Tongue (tissue), 2 donors: ENCODE data around the gene AEBP1. TPM values are rescaled to one million over a fixed set of nuclear protein-coding genes. Genes with fewer than 3 reads are reported as not detected.

Experiments used
- DNase-seq: peaks from one replicate; pipeline ENCODE4 v3.0.0-alpha.2; 2015
- total RNA-seq: library from RNA; depleted of rRNA; stranded (reverse); fragments of >200 nt; gene quantifications from one replicate; pipeline ENCODE4 v1.2.3, GENCODE V29; 2014

Gene AEBP1
- total RNA-seq, 1 donor from 2014 or later, result 51.1 TPM

- DNase-seq, result no peak
Observed at GRCh38 chr7:44085546-44085945, 18.6 kb upstream of the AEBP1 start.

GRCh38 chr7:44086627-44087026 lies 17.5 kb upstream of the AEBP1 start:
- DNase-seq, result no peak

- no peak for DNase-seq
Observed at GRCh38 chr7:44087911-44088838, 16.0 kb upstream of the AEBP1 start.

GRCh38 chr7:44093102-44093641 lies 11.0 kb upstream of the AEBP1 start:
- no peak for DNase-seq

- DNase-seq, result no peak
Observed at GRCh38 chr7:44094365-44094764, 9.8 kb upstream of the AEBP1 start.

GRCh38 chr7:44094883-44095592 lies 9.1 kb upstream of the AEBP1 start:
- no peak for DNase-seq

GRCh38 chr7:44095781-44096180 lies 8.4 kb upstream of the AEBP1 start:
- no peak for DNase-seq

- DNase-seq, result no peak
Observed at GRCh38 chr7:44096326-44096881, 7.7 kb upstream of the AEBP1 start.

- no peak for DNase-seq
Observed at GRCh38 chr7:44097064-44097932, 6.8 kb upstream of the AEBP1 start.

- no peak for DNase-seq
Observed at GRCh38 chr7:44098092-44099068, 5.8 kb upstream of the AEBP1 start.

- no peak for DNase-seq
Observed at GRCh38 chr7:44099669-44100068, 4.5 kb upstream of the AEBP1 start.

GRCh38 chr7:44100458-44101302 lies 3.5 kb upstream of the AEBP1 start:
- DNase-seq, result peak; percentile 74

GRCh38 chr7:44101303-44101965 lies 2.7 kb upstream of the AEBP1 start:
- no peak for DNase-seq

GRCh38 chr7:44101966-44102845 lies 1.9 kb upstream of the AEBP1 start:
- DNase-seq, result no peak

GRCh38 chr7:44102846-44103565 lies 1.1 kb upstream of the AEBP1 start:
- no peak for DNase-seq

GRCh38 chr7:44103566-44103922 lies 601 bp upstream of the AEBP1 start:
- DNase-seq, result no peak
